Memory B cell (primary cell): ENCODE data around the gene NOP58.
"Not testable (repeated sequence)": the region's sequence is repeated elsewhere in the genome, so short reads cannot be mapped to it uniquely, and the experiment has no call there.

ENCODE experiments used
- ATAC-seq: fragments of 150-1000 bp; cut with Tn5 transposase; 2 replicates; pipeline ENCODE4 v1.10.0; 2021; ENCODE audit warnings: low read depth, mild to moderate bottlenecking, moderate library complexity
- DNase-seq, 2 donors: peaks; one replicate each; pipeline ENCODE4 v3.0.0; 2022; ENCODE audit warnings: low spot score in 2 of 2
- H3K27ac Mint-ChIP-seq: one replicate; pipeline ENCODE4 v1.8.0; 2022; ENCODE audit warnings: mild to moderate bottlenecking, moderate library complexity, mixed read lengths
- H3K27me3 Mint-ChIP-seq: one replicate; pipeline ENCODE4 v1.8.0; 2022; ENCODE audit warnings: mixed read lengths
- H3K36me3 Mint-ChIP-seq: one replicate; pipeline ENCODE4 v1.8.0; 2022; ENCODE audit warnings: mild to moderate bottlenecking, mixed read lengths
- H3K4me1 Mint-ChIP-seq: one replicate; pipeline ENCODE4 v1.8.0; 2022; ENCODE audit warnings: mixed read lengths
- H3K4me3 Mint-ChIP-seq: one replicate; pipeline ENCODE4 v1.8.0; 2022; ENCODE audit warnings: mild to moderate bottlenecking, moderate library complexity, mixed read lengths
- H3K9me3 Mint-ChIP-seq: one replicate; pipeline ENCODE4 v1.8.0; 2022; ENCODE audit warnings: mixed read lengths

NOP58 gene

GRCh38 chr2:202265467-202266277 lies at the start of gene NOP58:
TSS of gene NOP58 (plus strand) at chr2:202265763. CDS start at chr2:202265942, 179 bp downstream.
- H3K9me3 Mint-ChIP-seq, result no peaks in the 10 kb centered on the region
- peak; percentile 78 to 85 for DNase-seq
- H3K27ac Mint-ChIP-seq, result no peak within 1 kb of the TSS
- peaks cover 9% of the 10 kb centered on the region for H3K4me1 Mint-ChIP-seq
- H3K36me3 Mint-ChIP-seq, result no peaks in the 10 kb centered on the region
- ATAC-seq, result peak; percentile 82
- H3K27me3 Mint-ChIP-seq, result no peaks in the 10 kb centered on the region
- H3K4me3 Mint-ChIP-seq, result peak within 1 kb of the TSS; percentile 67

- no peak for DNase-seq
- H3K27ac Mint-ChIP-seq, result peak overlapping the region; percentile 43
- peaks cover 23% of the 10 kb centered on the region for H3K4me1 Mint-ChIP-seq
- no peak for ATAC-seq
- H3K9me3 Mint-ChIP-seq, result no peaks in the 10 kb centered on the region
- peaks cover 26% of the 10 kb centered on the region for H3K36me3 Mint-ChIP-seq
- no peaks in the 10 kb centered on the region for H3K27me3 Mint-ChIP-seq
- no peak overlapping the region for H3K4me3 Mint-ChIP-seq
Observed at GRCh38 chr2:202221873-202222272, 43.7 kb upstream of the NOP58 start.

GRCh38 chr2:202237787-202238233 lies 27.8 kb upstream of the NOP58 start:
- peak overlapping the region; percentile 90 for H3K27ac Mint-ChIP-seq
- peak overlapping the region; percentile 93 for H3K4me3 Mint-ChIP-seq
- H3K27me3 Mint-ChIP-seq, result no peaks in the 10 kb centered on the region
- H3K9me3 Mint-ChIP-seq, result no peaks in the 10 kb centered on the region
- DNase-seq (no peak), ATAC-seq (peak; percentile 49)
- H3K4me1 Mint-ChIP-seq, result peaks cover 25% of the 10 kb centered on the region
- H3K36me3 Mint-ChIP-seq, result no peaks in the 10 kb centered on the region

- ATAC-seq, result peak; percentile 94
- peak within 1 kb of the TSS; percentile 90 for H3K27ac Mint-ChIP-seq
- H3K4me1 Mint-ChIP-seq, result peaks cover 19% of the 10 kb centered on the region
Observed at GRCh38 chr2:202238234-202239197, 27.0 kb upstream of the NOP58 start, which contains the start of gene SUMO1. TSS of gene SUMO1 (minus strand) at chr2:202238597. CDS start at chr2:202238451, 146 bp downstream.

GRCh38 chr2:202247710-202248109 lies 17.9 kb upstream of the NOP58 start:
- not testable (repeated sequence) for DNase-seq, H3K27ac Mint-ChIP-seq, H3K36me3 Mint-ChIP-seq, ATAC-seq, H3K27me3 Mint-ChIP-seq, H3K9me3 Mint-ChIP-seq, H3K4me3 Mint-ChIP-seq, H3K4me1 Mint-ChIP-seq

More at GRCh38 chr2:202238234-202239197, 27.0 kb upstream of the NOP58 start, which contains the start of gene SUMO1:
- Mint-ChIP-seq H3K4me3 (peak within 1 kb of the TSS; percentile 93), H3K27me3 (no peaks in the 10 kb centered on the region), H3K9me3 (no peaks in the 10 kb centered on the region), H3K36me3 (no peaks in the 10 kb centered on the region)
- peak; percentile 77 to 86 for DNase-seq

GRCh38 chr2:202249521-202250253 lies 15.9 kb upstream of the NOP58 start:
- ATAC-seq, result no peak
- H3K4me3 Mint-ChIP-seq, result no peak overlapping the region
- H3K4me1 Mint-ChIP-seq, result no peaks in the 10 kb centered on the region
- H3K27me3 Mint-ChIP-seq, result peaks cover 5% of the 10 kb centered on the region
- no peak overlapping the region for H3K27ac Mint-ChIP-seq
- H3K9me3 Mint-ChIP-seq, result no peaks in the 10 kb centered on the region
- no peak for DNase-seq
- no peaks in the 10 kb centered on the region for H3K36me3 Mint-ChIP-seq

- no peaks in the 10 kb centered on the region for H3K4me1 Mint-ChIP-seq
- no peak overlapping the region for H3K27ac Mint-ChIP-seq
- peaks cover 6% of the 10 kb centered on the region for H3K27me3 Mint-ChIP-seq
- no peak for ATAC-seq
- no peak overlapping the region for H3K4me3 Mint-ChIP-seq
- no peak for DNase-seq
- H3K36me3 Mint-ChIP-seq, result no peaks in the 10 kb centered on the region
- peaks cover 1% of the 10 kb centered on the region for H3K9me3 Mint-ChIP-seq
Observed at GRCh38 chr2:202251494-202251893, 14.1 kb upstream of the NOP58 start.

GRCh38 chr2:202261531-202261930 lies 4.0 kb upstream of the NOP58 start:
- no peak for ATAC-seq
- Mint-ChIP-seq H3K9me3 (no peaks in the 10 kb centered on the region), H3K36me3 (no peaks in the 10 kb centered on the region), H3K4me1 (no peaks in the 10 kb centered on the region), H3K4me3 (no peak overlapping the region), H3K27ac (no peak overlapping the region), H3K27me3 (no peaks in the 10 kb centered on the region)
- no peak for DNase-seq

- peak overlapping the region; percentile 82 for H3K4me3 Mint-ChIP-seq
- no peaks in the 10 kb centered on the region for H3K36me3 Mint-ChIP-seq
- H3K4me1 Mint-ChIP-seq, result peaks cover 9% of the 10 kb centered on the region
- H3K27me3 Mint-ChIP-seq, result no peaks in the 10 kb centered on the region
- ATAC-seq, result no peak
- H3K27ac Mint-ChIP-seq, result no peak overlapping the region
- no peak for DNase-seq
- no peaks in the 10 kb centered on the region for H3K9me3 Mint-ChIP-seq
Observed at GRCh38 chr2:202267495-202267894, 1.9 kb downstream of the NOP58 start.

GRCh38 chr2:202269585-202269984 lies 4.0 kb downstream of the NOP58 start:
- H3K27me3 Mint-ChIP-seq, result no peaks in the 10 kb centered on the region
- ATAC-seq, result peak; percentile 3
- peaks cover 9% of the 10 kb centered on the region for H3K4me1 Mint-ChIP-seq
- DNase-seq, result no peak
- H3K4me3 Mint-ChIP-seq, result peak overlapping the region; percentile 21
- H3K36me3 Mint-ChIP-seq, result no peaks in the 10 kb centered on the region
- no peaks in the 10 kb centered on the region for H3K9me3 Mint-ChIP-seq
- H3K27ac Mint-ChIP-seq, result peak overlapping the region; percentile 41

- no peaks in the 10 kb centered on the region for H3K9me3 Mint-ChIP-seq
- no peaks in the 10 kb centered on the region for H3K27me3 Mint-ChIP-seq
- H3K36me3 Mint-ChIP-seq, result no peaks in the 10 kb centered on the region
- no peak for DNase-seq
- H3K4me3 Mint-ChIP-seq, result peak overlapping the region; percentile 72
- peak overlapping the region; percentile 41 for H3K27ac Mint-ChIP-seq
- peaks cover 9% of the 10 kb centered on the region for H3K4me1 Mint-ChIP-seq
- no peak for ATAC-seq
Observed at GRCh38 chr2:202270487-202270886, 4.9 kb downstream of the NOP58 start.

GRCh38 chr2:202276078-202276720 lies 10.6 kb downstream of the NOP58 start:
- H3K4me1 Mint-ChIP-seq, DNase-seq, H3K4me3 Mint-ChIP-seq, H3K27ac Mint-ChIP-seq, ATAC-seq, H3K9me3 Mint-ChIP-seq, H3K27me3 Mint-ChIP-seq: not testable (repeated sequence)
- H3K36me3 Mint-ChIP-seq, result peaks cover 13% of the 10 kb centered on the region
